Activated B cell treated with CpG ODN at 0.5 μM for 24 hours (primary cell): ENCODE measurements around the gene CXCL14. TPM values are rescaled to one million over a fixed set of nuclear protein-coding genes. Genes with fewer than 3 reads are reported as not detected.

ENCODE experiments used
- ATAC-seq: fragments of 200-7000 bp; cut with Tn5 transposase; one replicate; pipeline ENCODE4 v1.10.0; 2021; ENCODE audit warnings: low read depth, mild to moderate bottlenecking, moderate library complexity
- CTCF ChIA-PET: fragments of 350-600 bp; sonication (Branson Sonifier 250); formaldehyde crosslinking; loops from one replicate; lab custom pipeline; 2021; ENCODE audit warnings: antibody characterized with exemption; lab: Charles Lee
- POLR2A ChIA-PET: fragments of 350-600 bp; sonication (Branson Sonifier 250); formaldehyde crosslinking; loops from one replicate; lab custom pipeline; 2021; ENCODE audit warnings: antibody characterized with exemption; lab: Charles Lee
- DNase-seq: peaks from one replicate; pipeline ENCODE4 v3.0.0; 2022
- H3K27ac Mint-ChIP-seq: one replicate; pipeline ENCODE4 v1.8.0; 2020; ENCODE audit warnings: mixed read lengths
- H3K27me3 Mint-ChIP-seq: one replicate; pipeline ENCODE4 v1.8.0; 2021; ENCODE audit warnings: mixed read lengths
- H3K36me3 Mint-ChIP-seq: one replicate; pipeline ENCODE4 v1.8.0; 2021; ENCODE audit warnings: low read depth, mixed read lengths
- H3K4me1 Mint-ChIP-seq: one replicate; pipeline ENCODE4 v1.8.0; 2021; ENCODE audit warnings: mixed read lengths
- H3K4me3 Mint-ChIP-seq: one replicate; pipeline ENCODE4 v1.8.0; 2020; ENCODE audit warnings: mild to moderate bottlenecking, mixed read lengths
- H3K9me3 Mint-ChIP-seq: one replicate; pipeline ENCODE4 v1.8.0; 2020; ENCODE audit warnings: mixed read lengths
- CTCF ChIP-seq: fragments of 200-600 bp; IDR thresholded peaks from one replicate; pipeline ENCODE4 v1.8.0; 2022; ENCODE audit warnings: antibody characterized with exemption, mild to moderate bottlenecking
- intact Hi-C: fragments of 100-400 bp; cut with micrococcal nuclease; formaldehyde crosslinking; loops from one replicate; pipeline ENCODE4 v1.15.1; 2024
- total RNA-seq: library from RNA; stranded (reverse); gene quantifications from 2 replicates; pipeline ENCODE4 v1.2.3, GENCODE V29; 2022

The CXCL14 gene
- total RNA-seq, 1 donor from 2014 or later: not detected

GRCh38 chr5:135537271-135537670 is 41.5 kb downstream of the CXCL14 start:
- CTCF ChIA-PET: no interaction called here
- intact Hi-C loops: no loop called here
- ATAC-seq: no peak

GRCh38 chr5:135535820-135536801 is 42.7 kb downstream of the CXCL14 start, which contains the start of gene NEUROG1:
Gene NEUROG1, minus strand, starts transcription at chr5:135535964. Its CDS starts 274 bp downstream, at chr5:135535690.
- CTCF ChIA-PET: no interaction called here
- no peak for TF ChIP-seq CTCF
- Mint-ChIP-seq H3K9me3 (no peaks in the 10 kb centered on the region), H3K4me1 (peaks cover 4% of the 10 kb centered on the region), H3K27me3 (peaks cover 78% of the 10 kb centered on the region), H3K36me3 (no peaks in the 10 kb centered on the region), H3K27ac (no peak within 1 kb of the TSS), H3K4me3 (no peak within 1 kb of the TSS)
- POLR2A ChIA-PET: no interaction called here
- DNase-seq (no peak), ATAC-seq (no peak)
- intact Hi-C loops: no loop called here

More at GRCh38 chr5:135537271-135537670, 41.5 kb downstream of the CXCL14 start:
- H3K4me1 Mint-ChIP-seq: peaks cover 4% of the 10 kb centered on the region
- POLR2A ChIA-PET: no interaction called here
- H3K27me3 Mint-ChIP-seq: peaks cover 82% of the 10 kb centered on the region
- TF ChIP-seq CTCF: no peak
- H3K4me3 Mint-ChIP-seq: no peak overlapping the region
- DNase-seq: no peak
- no peak overlapping the region for H3K27ac Mint-ChIP-seq
- no peaks in the 10 kb centered on the region for H3K9me3 Mint-ChIP-seq
- no peaks in the 10 kb centered on the region for H3K36me3 Mint-ChIP-seq

- Mint-ChIP-seq H3K27ac (no peak overlapping the region), H3K27me3 (peaks cover 78% of the 10 kb centered on the region), H3K9me3 (no peaks in the 10 kb centered on the region), H3K4me1 (peaks cover 4% of the 10 kb centered on the region), H3K4me3 (no peak overlapping the region), H3K36me3 (no peaks in the 10 kb centered on the region)
- intact Hi-C loops: no loop called here
- ChIA-PET CTCF (no interaction called here), POLR2A (no interaction called here)
- no peak for TF ChIP-seq CTCF
- no peak for ATAC-seq
- no peak for DNase-seq
Measured at GRCh38 chr5:135535420-135535819, 43.4 kb downstream of the CXCL14 start.

- Mint-ChIP-seq H3K27ac (no peak overlapping the region), H3K36me3 (no peaks in the 10 kb centered on the region), H3K4me3 (no peak overlapping the region), H3K27me3 (peaks cover 78% of the 10 kb centered on the region), H3K4me1 (peaks cover 4% of the 10 kb centered on the region), H3K9me3 (no peaks in the 10 kb centered on the region)
- DNase-seq (no peak), ATAC-seq (no peak)
- ChIA-PET POLR2A (no interaction called here), CTCF (interaction anchor here (2.1 kb wide), 1 partner anchor 31 kb away, joined by 4 read pairs; no protein-coding TSS in a partner anchor)
- TF ChIP-seq CTCF: no peak
- intact Hi-C loops: no loop called here
Measured at GRCh38 chr5:135534609-135535419, 44.0 kb downstream of the CXCL14 start.
